Skeletal muscle satellite cell (primary cell): ENCODE data around the gene DNAH17.

Source experiments
- H3K27me3 ChIP-seq: 2 replicates; pipeline ENCODE4 v1.7.0; 2013; ENCODE audit warnings: low read length; ENCODE audit not compliant: control insufficient read depth, insufficient read depth
- H3K36me3 ChIP-seq: 2 replicates; pipeline ENCODE4 v1.7.0; 2013; ENCODE audit warnings: mild to moderate bottlenecking, control low read depth, low read length; ENCODE audit not compliant: insufficient read depth
- H3K4me1 ChIP-seq: 2 replicates; pipeline ENCODE4 v1.7.0; 2013; ENCODE audit warnings: low read length; ENCODE audit not compliant: control insufficient read depth, insufficient read depth
- H3K4me2 ChIP-seq: 2 replicates; pipeline ENCODE4 v1.7.0; 2013; ENCODE audit warnings: mild to moderate bottlenecking, low read length
- H3K4me3 ChIP-seq: 2 replicates; pipeline ENCODE4 v1.7.0; 2013; ENCODE audit warnings: low read length
- H3K9ac ChIP-seq: 2 replicates; pipeline ENCODE4 v1.7.0; 2013; ENCODE audit warnings: mild to moderate bottlenecking, low read depth, low read length, moderate library complexity
- H3K9me3 ChIP-seq: replicated peaks from 2 replicates; pipeline ENCODE4 v1.7.0; 2013; ENCODE audit warnings: mild to moderate bottlenecking, control low read depth, low read length

The DNAH17 gene

GRCh38 chr17:78601577-78602190, 24.5 kb upstream of the DNAH17 start:
- H3K9ac ChIP-seq, result no peak overlapping the region
- H3K9me3 ChIP-seq, result no peaks in the 10 kb centered on the region
- no peak overlapping the region for H3K4me2 ChIP-seq
- peaks cover 9% of the 10 kb centered on the region for H3K27me3 ChIP-seq
- H3K36me3 ChIP-seq, result no peaks in the 10 kb centered on the region
- no peak overlapping the region for H3K4me3 ChIP-seq
- H3K4me1 ChIP-seq, result peaks cover 11% of the 10 kb centered on the region

GRCh38 chr17:78600181-78600721, 23.1 kb upstream of the DNAH17 start:
- Histone ChIP-seq H3K9me3 (no peaks in the 10 kb centered on the region), H3K4me1 (peaks cover 11% of the 10 kb centered on the region), H3K27me3 (peaks cover 9% of the 10 kb centered on the region), H3K4me2 (no peak overlapping the region), H3K4me3 (no peak overlapping the region), H3K36me3 (no peaks in the 10 kb centered on the region), H3K9ac (no peak overlapping the region)

GRCh38 chr17:78599419-78599818, 22.2 kb upstream of the DNAH17 start:
- Histone ChIP-seq H3K9ac (no peak overlapping the region), H3K27me3 (peaks cover 9% of the 10 kb centered on the region), H3K4me3 (no peak overlapping the region)

GRCh38 chr17:78598013-78598471, 20.8 kb upstream of the DNAH17 start:
- Histone ChIP-seq H3K4me2 (no peak overlapping the region), H3K4me1 (peaks cover 13% of the 10 kb centered on the region), H3K27me3 (peaks cover 6% of the 10 kb centered on the region), H3K4me3 (no peak overlapping the region), H3K9ac (no peak overlapping the region), H3K36me3 (no peaks in the 10 kb centered on the region), H3K9me3 (no peaks in the 10 kb centered on the region)

More at GRCh38 chr17:78599419-78599818, 22.2 kb upstream of the DNAH17 start:
- H3K36me3 ChIP-seq, result no peaks in the 10 kb centered on the region
- H3K9me3 ChIP-seq, result no peaks in the 10 kb centered on the region
- no peak overlapping the region for H3K4me2 ChIP-seq
- H3K4me1 ChIP-seq, result peaks cover 11% of the 10 kb centered on the region

GRCh38 chr17:78596871-78597764, 19.9 kb upstream of the DNAH17 start:
- H3K4me1 ChIP-seq, result peaks cover 17% of the 10 kb centered on the region
- H3K9ac ChIP-seq, result no peak overlapping the region
- H3K9me3 ChIP-seq, result no peaks in the 10 kb centered on the region

GRCh38 chr17:78595135-78595810, 18.1 kb upstream of the DNAH17 start:
- H3K9me3 ChIP-seq, result no peaks in the 10 kb centered on the region
- H3K4me2 ChIP-seq, result no peak overlapping the region
- no peaks in the 10 kb centered on the region for H3K36me3 ChIP-seq
- H3K27me3 ChIP-seq, result no peaks in the 10 kb centered on the region
- H3K9ac ChIP-seq, result no peak overlapping the region
- H3K4me1 ChIP-seq, result peaks cover 17% of the 10 kb centered on the region
- no peak overlapping the region for H3K4me3 ChIP-seq

More at GRCh38 chr17:78596871-78597764, 19.9 kb upstream of the DNAH17 start:
- Histone ChIP-seq H3K4me2 (no peak overlapping the region), H3K27me3 (peaks cover 6% of the 10 kb centered on the region), H3K4me3 (no peak overlapping the region), H3K36me3 (no peaks in the 10 kb centered on the region)

DNA sequence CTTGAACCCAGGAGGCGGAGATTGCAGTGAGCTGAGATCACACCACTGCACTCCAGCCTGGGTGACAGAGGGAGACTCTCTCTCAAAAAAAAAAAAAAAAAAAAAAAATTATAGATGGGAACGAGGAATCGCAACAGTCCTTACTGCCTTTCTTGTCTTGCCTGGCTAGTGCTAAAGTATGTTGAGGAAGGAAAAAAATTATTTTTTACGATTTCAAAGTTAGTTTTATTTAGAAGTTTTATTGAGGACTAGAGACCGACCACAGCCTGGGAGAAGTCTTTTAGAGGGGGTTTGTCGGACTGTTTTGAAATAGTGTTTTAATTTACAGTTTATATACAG, 15.8 kb upstream of the DNAH17 start:
- Histone ChIP-seq H3K4me3 (no peak overlapping the region), H3K36me3 (no peaks in the 10 kb centered on the region), H3K27me3 (no peaks in the 10 kb centered on the region), H3K9me3 (no peaks in the 10 kb centered on the region), H3K9ac (no peak overlapping the region), H3K4me1 (peaks cover 12% of the 10 kb centered on the region), H3K4me2 (no peak overlapping the region)

DNA sequence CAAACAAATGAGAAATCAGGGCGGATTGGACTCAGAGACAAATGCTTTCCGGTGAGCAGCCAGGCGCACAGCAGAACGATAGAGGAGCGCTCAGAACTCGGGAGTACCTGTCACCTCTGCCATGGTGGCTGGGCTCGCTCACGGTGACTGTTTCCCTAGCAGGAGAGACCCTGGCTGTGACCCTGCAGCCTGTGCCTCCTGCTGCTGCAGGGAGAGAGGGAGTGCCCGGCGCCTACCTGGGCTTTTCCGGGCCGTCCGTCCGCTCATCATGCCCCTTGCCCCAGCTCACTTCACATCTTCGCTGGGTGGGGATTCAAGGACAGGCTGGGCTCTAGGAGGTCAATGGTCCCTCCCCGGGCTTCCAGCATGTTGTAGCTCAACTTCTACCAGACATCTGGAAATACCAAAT, 14.1 kb upstream of the DNAH17 start:
- H3K9ac ChIP-seq, result no peak overlapping the region
- H3K4me2 ChIP-seq, result no peak overlapping the region
- H3K36me3 ChIP-seq, result no peaks in the 10 kb centered on the region
- H3K4me1 ChIP-seq, result peaks cover 8% of the 10 kb centered on the region
- H3K9me3 ChIP-seq, result no peaks in the 10 kb centered on the region
- H3K4me3 ChIP-seq, result no peak overlapping the region
- H3K27me3 ChIP-seq, result peaks cover 11% of the 10 kb centered on the region

- H3K36me3 ChIP-seq, result no peaks in the 10 kb centered on the region
- no peak overlapping the region for H3K9ac ChIP-seq
- peaks cover 8% of the 10 kb centered on the region for H3K4me1 ChIP-seq
- H3K27me3 ChIP-seq, result peaks cover 16% of the 10 kb centered on the region
- no peak overlapping the region for H3K4me2 ChIP-seq
- H3K4me3 ChIP-seq, result no peak overlapping the region
- no peaks in the 10 kb centered on the region for H3K9me3 ChIP-seq
These were observed 12.7 kb upstream of the DNAH17 start for GRCh38 chr17:78589885-78590284.

GRCh38 chr17:78589031-78589675, 12.0 kb upstream of the DNAH17 start:
- no peak overlapping the region for H3K4me3 ChIP-seq
- H3K9me3 ChIP-seq, result no peaks in the 10 kb centered on the region
- no peak overlapping the region for H3K9ac ChIP-seq
- H3K27me3 ChIP-seq, result peaks cover 16% of the 10 kb centered on the region
- H3K4me2 ChIP-seq, result no peak overlapping the region
- no peaks in the 10 kb centered on the region for H3K36me3 ChIP-seq
- peaks cover 8% of the 10 kb centered on the region for H3K4me1 ChIP-seq
